Neural cell (in vitro differentiated cells): ENCODE data around the gene SFI1. TPM values are rescaled to one million over a fixed set of nuclear protein-coding genes. Genes with fewer than 3 reads are reported as not detected.

ENCODE experiments used
- H2AFZ ChIP-seq: fragments of 200-600, 300-800 bp; sonication (generic), shearing (Covaris generic); 2 replicates; pipeline ENCODE4 v1.6.0; 2014; ENCODE audit warnings: low read depth, mild to moderate bottlenecking, antibody characterized with exemption, low read length, moderate library complexity
- H3F3A ChIP-seq: fragments of 200-600 bp; shearing (Covaris generic); 2 replicates; pipeline ENCODE4 v1.6.1; 2016; ENCODE audit warnings: mild to moderate bottlenecking, moderate library complexity, mixed read lengths, antibody characterized with exemption, low read length; ENCODE audit not compliant: insufficient read depth, poor library complexity, severe bottlenecking
- H3K27ac ChIP-seq: fragments of 200-600, 300-800 bp; sonication (generic), shearing (Covaris generic); 2 replicates; pipeline ENCODE4 v1.5.1; 2014; ENCODE audit warnings: mild to moderate bottlenecking, low read length, moderate library complexity
- H3K27me3 ChIP-seq: fragments of 300-800, 200-600 bp; sonication (generic), shearing (Covaris generic); 2 replicates; pipeline ENCODE4 v1.6.0; 2014; ENCODE audit warnings: mild to moderate bottlenecking, low read depth, low read length, moderate library complexity; ENCODE audit not compliant: insufficient read depth
- H3K36me3 ChIP-seq: fragments of 300-800, 200-600 bp; sonication (generic), shearing (Covaris generic); 2 replicates; pipeline ENCODE4 v1.5.1; 2014; ENCODE audit warnings: mild to moderate bottlenecking, antibody characterized with exemption, low read length, moderate library complexity; ENCODE audit not compliant: insufficient read depth
- H3K4me2 ChIP-seq: fragments of 300-800, 200-600 bp; sonication (generic), shearing (Covaris generic); 2 replicates; pipeline ENCODE4 v1.6.0; 2014; ENCODE audit warnings: mild to moderate bottlenecking, low read length
- H3K4me3 ChIP-seq: fragments of 300-800, 200-600 bp; sonication (generic), shearing (Covaris generic); 2 replicates; pipeline ENCODE4 v1.5.1; 2014; ENCODE audit warnings: mild to moderate bottlenecking, low read length, moderate library complexity
- H3K79me2 ChIP-seq: fragments of 200-600 bp; shearing (Covaris generic); replicated peaks from 2 replicates; pipeline ENCODE4 v1.6.0; 2014; ENCODE audit warnings: mild to moderate bottlenecking, low read length, moderate library complexity; ENCODE audit not compliant: insufficient read depth
- H3K9ac ChIP-seq: fragments of 300-800, 200-600 bp; sonication (generic), shearing (Covaris generic); 2 replicates; pipeline ENCODE4 v1.6.1; 2016; ENCODE audit warnings: mild to moderate bottlenecking, low read length, mixed read lengths
- H3K9me2 ChIP-seq: fragments of 200-600 bp; shearing (Covaris generic); 2 replicates; pipeline ENCODE4 v1.6.1; 2016; ENCODE audit warnings: mild to moderate bottlenecking, low read length, mixed read lengths; ENCODE audit not compliant: insufficient read depth
- H3K9me3 ChIP-seq: fragments of 200-600, 300-800 bp; sonication (generic), shearing (Covaris generic); 2 replicates; pipeline ENCODE4 v1.6.1; 2016; ENCODE audit warnings: mild to moderate bottlenecking, mixed run types, low read length, moderate library complexity, mixed read lengths
- H4K20me1 ChIP-seq: fragments of 200-600 bp; shearing (Covaris generic); 2 replicates; pipeline ENCODE4 v1.6.1; 2016; ENCODE audit warnings: mild to moderate bottlenecking, mixed run types; ENCODE audit not compliant: insufficient read depth
- EP300 ChIP-seq: fragments of 450-650 bp; conservative IDR thresholded peaks from 2 replicates; pipeline ENCODE4 v1.6.1; 2014; ENCODE audit warnings: antibody characterized with exemption, mild to moderate bottlenecking, moderate library complexity; ENCODE audit not compliant: poor library complexity, severe bottlenecking
- EZH2 ChIP-seq: fragments of 200-600, 300-800 bp; shearing (Covaris generic), sonication (generic); IDR thresholded peaks from 2 replicates; pipeline ENCODE4 v1.6.1; 2014; ENCODE audit warnings: antibody characterized with exemption, low read length, borderline replicate concordance, mild to moderate bottlenecking; ENCODE audit not compliant: insufficient read depth, poor library complexity, severe bottlenecking
- MXI1 ChIP-seq: fragments of 450-650 bp; conservative IDR thresholded peaks from 2 replicates; pipeline ENCODE4 v1.6.1; 2014; ENCODE audit warnings: antibody characterized with exemption, mild to moderate bottlenecking; ENCODE audit not compliant: poor library complexity, severe bottlenecking
- POLR2AphosphoS5 ChIP-seq: IDR thresholded peaks from 2 replicates; pipeline ENCODE4 v1.6.1; 2012
- RAD21 ChIP-seq: fragments of 450-650 bp; conservative IDR thresholded peaks from 2 replicates; pipeline ENCODE4 v1.6.1; 2014; ENCODE audit warnings: antibody characterized with exemption, mild to moderate bottlenecking, moderate library complexity
- SMC3 ChIP-seq: fragments of 450-650 bp; conservative IDR thresholded peaks from 2 replicates; pipeline ENCODE4 v1.6.1; 2014; ENCODE audit warnings: antibody characterized with exemption, mild to moderate bottlenecking, moderate library complexity; ENCODE audit not compliant: poor library complexity
- TAF1 ChIP-seq: IDR thresholded peaks from 2 replicates; pipeline ENCODE4 v1.6.1; 2012; ENCODE audit warnings: low read depth
- polyA plus RNA-seq: library from polyadenylated mRNA; depleted of rRNA; stranded (reverse); fragments of >200 nt; gene quantifications from 2 replicates; pipeline ENCODE4 v1.2.3, GENCODE V29; 2014
- TF ChIP-seq, protein P1 (sequence below): fragments of 450-650 bp; IDR thresholded peaks from 2 replicates; pipeline ENCODE4 v1.5.1; 2014; ENCODE audit warnings: antibody characterized with exemption, mild to moderate bottlenecking, moderate library complexity; ENCODE audit not compliant: poor library complexity, severe bottlenecking
- TF ChIP-seq, protein P2 (sequence below): IDR thresholded peaks from 2 replicates; pipeline ENCODE4 v1.6.1; 2012; ENCODE audit warnings: borderline replicate concordance

SFI1 gene
- polyA plus RNA-seq, 1 donor from 2014 or later = 19.9 TPM

DNA sequence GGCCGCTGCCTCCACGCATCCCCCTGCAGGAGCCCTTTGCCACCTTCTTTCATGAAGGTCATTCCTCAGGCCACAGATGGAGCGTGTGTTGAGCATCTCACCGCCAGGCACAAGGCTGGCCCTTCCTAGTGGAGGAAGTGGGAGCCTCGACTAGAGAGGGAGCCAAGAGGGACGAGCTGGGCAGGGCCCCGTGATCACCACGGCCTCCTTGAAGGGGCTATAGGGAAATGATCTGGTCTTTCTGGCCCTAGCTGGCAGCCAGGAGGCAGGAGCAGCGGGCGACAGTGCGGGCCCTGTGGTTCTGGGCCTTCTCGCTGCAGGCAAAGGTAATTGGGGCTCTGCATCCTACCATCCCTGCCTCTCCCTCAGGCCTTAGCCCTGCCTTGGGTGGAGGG is 116.6 kb downstream of the SFI1 start:
- no peak overlapping the region for H3K4me2 ChIP-seq
- no peak overlapping the region for H2AFZ ChIP-seq
- H3K9me2 ChIP-seq = no peaks in the 10 kb centered on the region
- no peak overlapping the region for H3K27ac ChIP-seq
- H3K4me3 ChIP-seq = no peak overlapping the region
- TF ChIP-seq, protein P1, sequence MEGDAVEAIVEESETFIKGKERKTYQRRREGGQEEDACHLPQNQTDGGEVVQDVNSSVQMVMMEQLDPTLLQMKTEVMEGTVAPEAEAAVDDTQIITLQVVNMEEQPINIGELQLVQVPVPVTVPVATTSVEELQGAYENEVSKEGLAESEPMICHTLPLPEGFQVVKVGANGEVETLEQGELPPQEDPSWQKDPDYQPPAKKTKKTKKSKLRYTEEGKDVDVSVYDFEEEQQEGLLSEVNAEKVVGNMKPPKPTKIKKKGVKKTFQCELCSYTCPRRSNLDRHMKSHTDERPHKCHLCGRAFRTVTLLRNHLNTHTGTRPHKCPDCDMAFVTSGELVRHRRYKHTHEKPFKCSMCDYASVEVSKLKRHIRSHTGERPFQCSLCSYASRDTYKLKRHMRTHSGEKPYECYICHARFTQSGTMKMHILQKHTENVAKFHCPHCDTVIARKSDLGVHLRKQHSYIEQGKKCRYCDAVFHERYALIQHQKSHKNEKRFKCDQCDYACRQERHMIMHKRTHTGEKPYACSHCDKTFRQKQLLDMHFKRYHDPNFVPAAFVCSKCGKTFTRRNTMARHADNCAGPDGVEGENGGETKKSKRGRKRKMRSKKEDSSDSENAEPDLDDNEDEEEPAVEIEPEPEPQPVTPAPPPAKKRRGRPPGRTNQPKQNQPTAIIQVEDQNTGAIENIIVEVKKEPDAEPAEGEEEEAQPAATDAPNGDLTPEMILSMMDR = no peak
- H3K9me3 ChIP-seq = no peaks in the 10 kb centered on the region
- H3K27me3 ChIP-seq = no peaks in the 10 kb centered on the region
- H3K9ac ChIP-seq = no peak overlapping the region
- no peaks in the 10 kb centered on the region for H3F3A ChIP-seq
- H4K20me1 ChIP-seq = no peaks in the 10 kb centered on the region
- no peaks in the 10 kb centered on the region for H3K36me3 ChIP-seq
- H3K79me2 ChIP-seq = no peaks in the 10 kb centered on the region

DNA sequence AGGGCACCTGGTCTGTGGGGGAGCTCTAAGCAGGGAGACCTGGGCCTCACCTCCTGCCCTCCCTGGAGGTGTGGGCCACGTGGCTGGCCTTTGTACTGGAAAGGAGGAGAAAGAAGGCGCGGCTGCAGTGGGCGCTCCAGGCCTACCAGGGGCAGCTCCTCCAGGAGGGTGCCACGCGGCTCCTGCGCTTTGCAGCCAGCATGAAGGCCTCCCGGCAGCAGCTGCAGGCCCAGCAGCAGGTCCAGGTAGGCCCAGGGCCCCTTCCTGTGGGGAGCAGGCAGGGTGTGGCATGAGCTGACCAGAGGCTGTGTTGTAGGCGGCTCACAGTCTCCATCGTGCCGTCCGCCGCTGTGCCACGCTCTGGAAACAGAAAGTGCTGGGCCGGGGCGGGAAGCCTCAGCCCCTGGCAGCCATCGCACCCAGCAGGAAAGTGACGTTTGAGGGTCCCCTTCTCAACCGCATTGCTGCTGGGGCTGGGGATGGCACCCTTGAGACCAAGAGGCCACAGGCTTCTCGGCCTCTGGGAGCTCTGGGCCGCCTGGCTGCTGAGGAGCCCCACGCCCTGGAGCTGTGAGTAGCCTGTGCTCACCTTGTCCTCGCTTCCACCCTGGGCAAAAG is 117.1 kb downstream of the SFI1 start:
- H3K9ac ChIP-seq = no peak overlapping the region
- H2AFZ ChIP-seq = no peak overlapping the region
- H3K27me3 ChIP-seq = no peaks in the 10 kb centered on the region
- H3K36me3 ChIP-seq = no peaks in the 10 kb centered on the region
- no peaks in the 10 kb centered on the region for H3F3A ChIP-seq
- H3K9me2 ChIP-seq = no peaks in the 10 kb centered on the region
- H3K4me3 ChIP-seq = no peak overlapping the region
- no peaks in the 10 kb centered on the region for H4K20me1 ChIP-seq
- TF ChIP-seq TAF1 (no peak), RAD21 (no peak), SMC3 (no peak), MXI1 (no peak), POLR2AphosphoS5 (no peak), EZH2 (no peak), EP300 (no peak)
- TF ChIP-seq, protein P2, sequence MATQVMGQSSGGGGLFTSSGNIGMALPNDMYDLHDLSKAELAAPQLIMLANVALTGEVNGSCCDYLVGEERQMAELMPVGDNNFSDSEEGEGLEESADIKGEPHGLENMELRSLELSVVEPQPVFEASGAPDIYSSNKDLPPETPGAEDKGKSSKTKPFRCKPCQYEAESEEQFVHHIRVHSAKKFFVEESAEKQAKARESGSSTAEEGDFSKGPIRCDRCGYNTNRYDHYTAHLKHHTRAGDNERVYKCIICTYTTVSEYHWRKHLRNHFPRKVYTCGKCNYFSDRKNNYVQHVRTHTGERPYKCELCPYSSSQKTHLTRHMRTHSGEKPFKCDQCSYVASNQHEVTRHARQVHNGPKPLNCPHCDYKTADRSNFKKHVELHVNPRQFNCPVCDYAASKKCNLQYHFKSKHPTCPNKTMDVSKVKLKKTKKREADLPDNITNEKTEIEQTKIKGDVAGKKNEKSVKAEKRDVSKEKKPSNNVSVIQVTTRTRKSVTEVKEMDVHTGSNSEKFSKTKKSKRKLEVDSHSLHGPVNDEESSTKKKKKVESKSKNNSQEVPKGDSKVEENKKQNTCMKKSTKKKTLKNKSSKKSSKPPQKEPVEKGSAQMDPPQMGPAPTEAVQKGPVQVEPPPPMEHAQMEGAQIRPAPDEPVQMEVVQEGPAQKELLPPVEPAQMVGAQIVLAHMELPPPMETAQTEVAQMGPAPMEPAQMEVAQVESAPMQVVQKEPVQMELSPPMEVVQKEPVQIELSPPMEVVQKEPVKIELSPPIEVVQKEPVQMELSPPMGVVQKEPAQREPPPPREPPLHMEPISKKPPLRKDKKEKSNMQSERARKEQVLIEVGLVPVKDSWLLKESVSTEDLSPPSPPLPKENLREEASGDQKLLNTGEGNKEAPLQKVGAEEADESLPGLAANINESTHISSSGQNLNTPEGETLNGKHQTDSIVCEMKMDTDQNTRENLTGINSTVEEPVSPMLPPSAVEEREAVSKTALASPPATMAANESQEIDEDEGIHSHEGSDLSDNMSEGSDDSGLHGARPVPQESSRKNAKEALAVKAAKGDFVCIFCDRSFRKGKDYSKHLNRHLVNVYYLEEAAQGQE = no peak
- TF ChIP-seq, protein P1 = no peak
- H3K4me2 ChIP-seq = no peak overlapping the region
- H3K9me3 ChIP-seq = no peaks in the 10 kb centered on the region
- no peaks in the 10 kb centered on the region for H3K79me2 ChIP-seq
- no peak overlapping the region for H3K27ac ChIP-seq
